Measurements from ENCODE around the gene APOBEC3B.

GRCh38 chr22:38952281-38952993 lies 29.7 kb upstream of the APOBEC3B start:
- TF ChIP-seq POLR2A (IDR thresholded peaks at IDR 0.05): no peak
- no peak for TF ChIP-seq CTCF (IDR thresholded peaks at IDR 0.05)

All from thyroid gland (tissue), 4 donors.